Smooth muscle cell of trachea (primary cell): ENCODE results near the gene IL3RA. TPM values are rescaled to one million over a fixed set of nuclear protein-coding genes. Genes with fewer than 3 reads are reported as not detected.

Experiments used
- total RNA-seq: library from RNA; depleted of rRNA; stranded (reverse); fragments of >200 nt; gene quantifications from 2 replicates; pipeline ENCODE4 v1.2.1, GENCODE V29; 2014

The IL3RA gene
- total RNA-seq = not detected in 2 replicates

DNA sequence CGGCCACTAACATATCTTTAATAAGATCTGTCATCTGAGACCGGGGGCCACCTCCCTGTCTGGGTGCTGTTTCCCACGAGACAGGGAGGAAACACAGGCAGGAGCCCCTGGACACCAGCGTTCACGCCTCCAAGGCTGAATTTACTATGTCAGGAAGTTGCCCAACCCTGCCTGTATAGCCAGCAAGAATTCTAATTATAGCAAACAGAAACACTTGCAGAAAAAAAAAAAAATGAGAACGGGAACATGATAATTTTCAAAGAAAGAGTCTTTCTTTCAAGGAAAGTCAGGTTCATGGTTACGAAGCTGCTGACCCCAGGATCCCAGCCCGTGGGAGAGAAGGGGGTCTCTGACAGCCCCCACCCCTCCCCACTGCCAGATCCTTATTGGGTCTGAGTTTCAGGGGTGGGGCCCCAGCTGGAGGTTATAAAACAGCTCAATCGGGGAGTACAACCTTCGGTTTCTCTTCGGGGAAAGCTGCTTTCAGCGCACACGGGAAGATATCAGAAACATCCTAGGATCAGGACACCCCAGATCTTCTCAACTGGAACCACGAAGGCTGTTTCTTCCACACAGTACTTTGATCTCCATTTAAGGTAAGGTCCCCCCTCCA, at the start of gene IL3RA:
Gene IL3RA, plus strand, starts transcription at position 455 of the 613 bp plus-strand sequence. CDS start 4,981 bp downstream, outside the sequence.

GRCh38 chrX:1391707-1392375, 55.3 kb downstream of the IL3RA start, which contains the start of gene SLC25A6:
TSS of gene SLC25A6 (minus strand) at chrX:1392113. CDS start at chrX:1392009, 104 bp downstream.

Other genes starting within 250 kb of the IL3RA start
- gene CRLF2, start 124.1 kb upstream of the IL3RA start, total RNA-seq = not detected in 2 replicates
- gene CSF2RA, start 68.0 kb upstream of the IL3RA start, total RNA-seq = not detected in 2 replicates
- gene SLC25A6, start 55.3 kb downstream of the IL3RA start, total RNA-seq = 124 and 229 TPM in 2 replicates
- gene ASMTL, start 116.1 kb downstream of the IL3RA start, total RNA-seq = 14.3 and 18.7 TPM in 2 replicates
- not detected in 2 replicates for gene P2RY8, start 200.4 kb downstream of the IL3RA start, total RNA-seq